Tibial nerve (tissue), 4 donors: ENCODE data around the gene SLC38A10.

Experiments
- EP300 ChIP-seq, 2 donors: sonication (generic); formaldehyde crosslinking; IDR thresholded peaks; one replicate each; pipeline ENCODE4 v1.6.1; 2017; ENCODE audit warnings: antibody characterized with exemption in 2 of 2, mild to moderate bottlenecking in 1 of 2
- POLR2A ChIP-seq, 2 donors: fragments of 450-650 bp; IDR thresholded peaks; one replicate each; pipeline ENCODE4 v1.6.1; 2017; ENCODE audit warnings: antibody characterized with exemption in 2 of 2, mild to moderate bottlenecking in 2 of 2, moderate library complexity in 2 of 2
- TF ChIP-seq, protein P1 (sequence below), 5 experiments: fragments of 200-600 bp in 3 of 5; fragments of 450-650 bp in 2 of 5; sonication (generic) in 3 of 5; IDR thresholded peaks; one replicate each; pipeline ENCODE4 v1.5.1; 2016 to 2019; ENCODE audit warnings: antibody characterized with exemption in 5 of 5, mild to moderate bottlenecking in 3 of 5, moderate library complexity in 2 of 5

DNA sequence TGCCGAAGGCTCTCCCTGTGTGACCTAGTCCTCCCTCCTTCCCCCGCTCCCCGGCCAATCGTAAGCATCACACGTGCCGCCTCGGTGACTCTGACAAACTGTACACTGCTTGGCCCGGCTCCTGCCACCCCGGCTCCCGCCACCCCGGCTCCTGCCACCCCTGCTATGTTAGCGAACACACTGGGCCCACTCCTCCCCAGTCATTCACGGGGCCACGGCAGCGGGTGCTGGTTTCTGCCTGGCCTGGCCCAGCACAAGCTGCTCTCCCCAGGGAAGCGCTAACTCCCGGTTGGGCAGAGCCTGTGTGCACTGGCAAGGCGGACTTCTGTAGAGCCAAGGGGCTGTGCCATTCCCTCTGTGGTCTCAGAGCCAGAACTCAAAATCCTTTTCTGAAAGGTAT lies 34.0 kb downstream of the SLC38A10 start:
- TF ChIP-seq POLR2A (IDR thresholded peaks at IDR 0.05): no peak
- no peak for TF ChIP-seq EP300 (IDR thresholded peaks at IDR 0.05)
- TF ChIP-seq, protein P1, sequence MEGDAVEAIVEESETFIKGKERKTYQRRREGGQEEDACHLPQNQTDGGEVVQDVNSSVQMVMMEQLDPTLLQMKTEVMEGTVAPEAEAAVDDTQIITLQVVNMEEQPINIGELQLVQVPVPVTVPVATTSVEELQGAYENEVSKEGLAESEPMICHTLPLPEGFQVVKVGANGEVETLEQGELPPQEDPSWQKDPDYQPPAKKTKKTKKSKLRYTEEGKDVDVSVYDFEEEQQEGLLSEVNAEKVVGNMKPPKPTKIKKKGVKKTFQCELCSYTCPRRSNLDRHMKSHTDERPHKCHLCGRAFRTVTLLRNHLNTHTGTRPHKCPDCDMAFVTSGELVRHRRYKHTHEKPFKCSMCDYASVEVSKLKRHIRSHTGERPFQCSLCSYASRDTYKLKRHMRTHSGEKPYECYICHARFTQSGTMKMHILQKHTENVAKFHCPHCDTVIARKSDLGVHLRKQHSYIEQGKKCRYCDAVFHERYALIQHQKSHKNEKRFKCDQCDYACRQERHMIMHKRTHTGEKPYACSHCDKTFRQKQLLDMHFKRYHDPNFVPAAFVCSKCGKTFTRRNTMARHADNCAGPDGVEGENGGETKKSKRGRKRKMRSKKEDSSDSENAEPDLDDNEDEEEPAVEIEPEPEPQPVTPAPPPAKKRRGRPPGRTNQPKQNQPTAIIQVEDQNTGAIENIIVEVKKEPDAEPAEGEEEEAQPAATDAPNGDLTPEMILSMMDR (IDR thresholded peaks at IDR 0.05): no peak
